Ishikawa (cell line): ENCODE results near the gene RAB5IF.

ENCODE experiments used
- CEBPB ChIP-seq: IDR thresholded peaks from 2 replicates; pipeline ENCODE4 v1.6.1; 2012
- CREB1 ChIP-seq: IDR thresholded peaks from 2 replicates; pipeline ENCODE4 v1.6.1; 2012; ENCODE audit warnings: low read depth
- EGR1 ChIP-seq: IDR thresholded peaks from 2 replicates; pipeline ENCODE4 v1.6.1; 2012
- EP300 ChIP-seq: IDR thresholded peaks from 2 replicates; pipeline ENCODE4 v1.6.1; 2012; ENCODE audit warnings: borderline replicate concordance
- FOXM1 ChIP-seq: IDR thresholded peaks from 2 replicates; pipeline ENCODE4 v1.6.1; 2012; ENCODE audit warnings: low read depth, borderline replicate concordance
- NFIC ChIP-seq: IDR thresholded peaks from 2 replicates; pipeline ENCODE4 v1.6.1; 2012
- RAD21 ChIP-seq: IDR thresholded peaks from 2 replicates; pipeline ENCODE4 v1.6.1; 2012; ENCODE audit warnings: low read depth
- TAF1 ChIP-seq: IDR thresholded peaks from 2 replicates; pipeline ENCODE4 v1.6.1; 2012; ENCODE audit warnings: low read depth, mild to moderate bottlenecking
- TCF12 ChIP-seq: IDR thresholded peaks from 2 replicates; pipeline ENCODE4 v1.6.1; 2012; ENCODE audit warnings: low read depth
- TEAD4 ChIP-seq: IDR thresholded peaks from 2 replicates; pipeline ENCODE4 v1.6.1; 2012
- YY1 ChIP-seq: IDR thresholded peaks from 2 replicates; pipeline ENCODE4 v1.6.1; 2012; ENCODE audit warnings: low read depth
- ZBTB7A ChIP-seq: IDR thresholded peaks from 2 replicates; pipeline ENCODE4 v1.6.1; 2012; ENCODE audit warnings: low read depth
- TF ChIP-seq, protein P1 (sequence below): IDR thresholded peaks from 2 replicates; pipeline ENCODE4 v1.6.1; 2012
- TF ChIP-seq, protein P2 (sequence below): IDR thresholded peaks from 2 replicates; pipeline ENCODE4 v1.6.1; 2012; ENCODE audit warnings: low read depth, mild to moderate bottlenecking
- TF ChIP-seq, protein P3 (sequence below): IDR thresholded peaks from 2 replicates; pipeline ENCODE4 v1.6.1; 2012

RAB5IF gene

DNA sequence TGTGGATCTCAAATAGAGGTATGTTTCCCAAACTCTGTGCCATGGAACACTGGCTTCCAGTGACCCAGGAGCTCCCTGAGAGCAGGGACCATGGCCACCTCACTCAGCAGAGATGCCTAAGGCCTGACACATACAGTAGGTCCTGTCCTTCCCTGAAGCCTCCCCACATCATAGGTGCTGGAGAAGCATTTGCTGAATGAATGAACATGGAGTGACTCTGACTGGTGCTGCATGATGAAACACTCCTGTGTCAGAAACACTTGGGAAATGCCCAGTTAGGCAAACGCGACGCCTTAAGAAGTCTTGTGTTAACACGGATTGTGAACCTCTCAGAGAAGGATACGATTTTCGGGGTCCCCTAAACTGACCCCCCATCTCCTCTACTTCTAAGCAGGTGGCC, 26.1 kb downstream of the RAB5IF start:
- TF ChIP-seq YY1 (no peak), CREB1 (no peak), FOXM1 (no peak), EP300 (no peak), TAF1 (no peak), EGR1 (no peak), NFIC (no peak)
- TF ChIP-seq, protein P1, sequence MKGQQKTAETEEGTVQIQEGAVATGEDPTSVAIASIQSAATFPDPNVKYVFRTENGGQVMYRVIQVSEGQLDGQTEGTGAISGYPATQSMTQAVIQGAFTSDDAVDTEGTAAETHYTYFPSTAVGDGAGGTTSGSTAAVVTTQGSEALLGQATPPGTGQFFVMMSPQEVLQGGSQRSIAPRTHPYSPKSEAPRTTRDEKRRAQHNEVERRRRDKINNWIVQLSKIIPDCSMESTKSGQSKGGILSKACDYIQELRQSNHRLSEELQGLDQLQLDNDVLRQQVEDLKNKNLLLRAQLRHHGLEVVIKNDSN, result no peak
- TF ChIP-seq, protein P2, sequence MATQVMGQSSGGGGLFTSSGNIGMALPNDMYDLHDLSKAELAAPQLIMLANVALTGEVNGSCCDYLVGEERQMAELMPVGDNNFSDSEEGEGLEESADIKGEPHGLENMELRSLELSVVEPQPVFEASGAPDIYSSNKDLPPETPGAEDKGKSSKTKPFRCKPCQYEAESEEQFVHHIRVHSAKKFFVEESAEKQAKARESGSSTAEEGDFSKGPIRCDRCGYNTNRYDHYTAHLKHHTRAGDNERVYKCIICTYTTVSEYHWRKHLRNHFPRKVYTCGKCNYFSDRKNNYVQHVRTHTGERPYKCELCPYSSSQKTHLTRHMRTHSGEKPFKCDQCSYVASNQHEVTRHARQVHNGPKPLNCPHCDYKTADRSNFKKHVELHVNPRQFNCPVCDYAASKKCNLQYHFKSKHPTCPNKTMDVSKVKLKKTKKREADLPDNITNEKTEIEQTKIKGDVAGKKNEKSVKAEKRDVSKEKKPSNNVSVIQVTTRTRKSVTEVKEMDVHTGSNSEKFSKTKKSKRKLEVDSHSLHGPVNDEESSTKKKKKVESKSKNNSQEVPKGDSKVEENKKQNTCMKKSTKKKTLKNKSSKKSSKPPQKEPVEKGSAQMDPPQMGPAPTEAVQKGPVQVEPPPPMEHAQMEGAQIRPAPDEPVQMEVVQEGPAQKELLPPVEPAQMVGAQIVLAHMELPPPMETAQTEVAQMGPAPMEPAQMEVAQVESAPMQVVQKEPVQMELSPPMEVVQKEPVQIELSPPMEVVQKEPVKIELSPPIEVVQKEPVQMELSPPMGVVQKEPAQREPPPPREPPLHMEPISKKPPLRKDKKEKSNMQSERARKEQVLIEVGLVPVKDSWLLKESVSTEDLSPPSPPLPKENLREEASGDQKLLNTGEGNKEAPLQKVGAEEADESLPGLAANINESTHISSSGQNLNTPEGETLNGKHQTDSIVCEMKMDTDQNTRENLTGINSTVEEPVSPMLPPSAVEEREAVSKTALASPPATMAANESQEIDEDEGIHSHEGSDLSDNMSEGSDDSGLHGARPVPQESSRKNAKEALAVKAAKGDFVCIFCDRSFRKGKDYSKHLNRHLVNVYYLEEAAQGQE, result no peak

DNA sequence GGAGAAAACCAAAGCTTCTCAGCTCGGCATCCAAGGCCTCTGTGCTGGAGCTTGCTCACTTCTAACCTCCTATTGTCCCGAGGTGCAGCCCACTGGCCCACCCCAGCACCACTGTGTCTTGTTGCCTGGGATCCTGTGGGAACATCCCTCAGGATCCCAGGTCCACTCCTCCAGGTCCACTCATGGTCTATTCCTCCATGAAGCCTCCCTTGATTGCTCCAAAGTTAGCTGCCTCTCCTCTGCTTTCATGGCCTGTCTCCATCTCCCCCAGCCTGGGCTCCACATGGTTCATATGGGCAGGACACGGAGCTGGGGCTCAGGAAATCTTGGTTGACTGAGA, 26.5 kb downstream of the RAB5IF start:
- no peak for TF ChIP-seq CREB1
- TF ChIP-seq, protein P2, result no peak
- no peak for TF ChIP-seq CEBPB
- no peak for TF ChIP-seq TEAD4
- TF ChIP-seq NFIC, result no peak
- TF ChIP-seq, protein P3, sequence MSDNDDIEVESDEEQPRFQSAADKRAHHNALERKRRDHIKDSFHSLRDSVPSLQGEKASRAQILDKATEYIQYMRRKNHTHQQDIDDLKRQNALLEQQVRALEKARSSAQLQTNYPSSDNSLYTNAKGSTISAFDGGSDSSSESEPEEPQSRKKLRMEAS, result no peak
- TF ChIP-seq EP300, result no peak

DNA sequence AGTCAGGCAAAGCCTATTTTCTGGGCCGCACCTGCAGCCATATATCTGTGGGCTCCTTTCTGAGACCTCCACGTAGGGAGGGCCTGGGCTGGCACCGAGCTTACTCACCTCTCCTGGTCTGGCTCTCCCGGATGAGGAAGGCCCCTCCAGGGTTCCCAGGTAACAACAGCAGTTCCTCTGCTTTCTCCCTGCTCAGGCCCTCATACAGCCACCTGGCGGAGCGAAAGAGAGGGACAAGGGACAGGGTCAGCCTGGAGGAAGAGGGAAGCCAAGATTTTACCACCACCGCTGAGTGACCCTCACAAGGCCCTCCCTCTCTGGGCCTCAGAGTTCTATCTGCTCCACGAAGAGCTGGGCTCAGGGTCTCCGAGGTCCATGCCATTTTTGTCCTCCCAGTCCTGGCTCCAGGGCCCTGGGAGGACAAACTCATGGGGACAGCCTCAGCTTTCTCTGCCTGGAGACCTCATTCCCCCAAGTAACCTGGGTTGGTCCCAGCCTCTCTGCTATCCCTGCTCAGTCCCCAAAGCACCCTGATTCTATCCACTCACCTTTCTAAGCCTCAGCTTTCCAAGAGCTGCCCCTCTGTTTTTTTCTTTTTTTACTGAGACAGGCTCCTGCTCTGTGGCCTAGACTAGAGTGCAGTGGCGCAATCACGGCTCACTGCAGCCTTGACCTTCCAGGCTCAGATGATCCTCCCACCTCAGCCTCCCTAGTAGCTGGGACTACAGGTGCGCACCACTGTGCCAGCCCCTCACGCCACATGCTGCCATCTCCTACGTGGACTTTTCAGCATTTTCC, 27.1 kb downstream of the RAB5IF start:
- TF ChIP-seq TCF12 (no peak), EP300 (no peak), EGR1 (no peak), FOXM1 (no peak), CEBPB (peak; percentile 7; the same call in 1 of the 2 replicates), CREB1 (no peak)
- TF ChIP-seq, protein P3, result no peak

DNA sequence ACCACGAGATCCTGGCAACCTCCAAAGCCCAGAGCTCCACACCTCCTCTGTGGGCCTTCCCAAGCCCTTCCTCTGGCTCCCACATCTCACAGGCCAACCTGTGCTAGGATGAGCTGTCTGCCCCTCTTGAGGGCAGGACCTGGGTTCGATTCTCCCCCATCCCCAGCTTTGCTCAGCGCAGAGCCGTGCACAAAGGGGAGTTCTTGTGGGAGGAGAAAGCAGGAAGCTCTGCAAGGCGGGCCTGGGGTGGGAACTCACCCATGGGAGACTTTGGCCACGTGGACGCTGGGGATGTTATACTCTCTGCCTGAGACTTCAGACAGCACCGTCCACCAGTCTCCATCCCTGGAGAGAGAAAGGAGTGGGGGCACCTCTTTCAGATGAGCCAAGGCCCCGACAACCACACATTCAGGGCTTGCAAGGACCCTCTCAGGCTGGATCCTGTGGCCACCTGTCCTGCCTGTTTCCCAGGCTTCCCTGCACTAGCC, 27.8 kb downstream of the RAB5IF start:
- TF ChIP-seq FOXM1 (no peak), TAF1 (no peak), EP300 (no peak), TEAD4 (no peak), EGR1 (no peak), TCF12 (no peak), RAD21 (no peak), CREB1 (no peak), ZBTB7A (no peak), YY1 (no peak)
- TF ChIP-seq, protein P2, result no peak

DNA sequence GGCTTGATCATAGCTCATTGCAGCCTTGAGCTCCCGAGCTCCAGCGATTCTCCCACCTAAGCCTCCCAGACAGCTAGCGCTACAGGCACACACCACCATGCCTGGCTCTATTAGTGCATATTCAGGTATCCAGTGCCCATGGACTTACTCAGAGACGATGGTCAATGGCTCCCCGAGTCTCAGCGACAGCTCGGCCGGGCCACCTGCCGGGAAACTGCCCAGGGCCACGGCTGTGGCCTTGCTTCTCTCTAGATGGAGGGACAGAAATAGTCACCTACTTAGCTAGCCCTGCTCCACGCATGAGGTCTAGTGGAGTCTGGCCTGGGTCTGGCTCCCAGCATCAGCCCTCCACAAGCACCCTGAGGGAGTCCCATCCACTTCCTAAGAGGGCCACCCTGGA, 28.8 kb downstream of the RAB5IF start:
- TF ChIP-seq TEAD4 (no peak), NFIC (no peak), TAF1 (no peak), TCF12 (no peak), CREB1 (no peak), EGR1 (no peak)
- TF ChIP-seq, protein P3, result no peak
- TF ChIP-seq, protein P2, result no peak
